ENCODE measurements around the gene ASGR1. TPM values are rescaled to one million over a fixed set of nuclear protein-coding genes. Genes with fewer than 3 reads are reported as not detected.
"Not testable (repeated sequence)": the region's sequence is repeated elsewhere in the genome, so short reads cannot be mapped to it uniquely, and the experiment has no call there.

ASGR1 gene
- total RNA-seq, 1 donor from 2014 or later, result 5.4 TPM

DNA sequence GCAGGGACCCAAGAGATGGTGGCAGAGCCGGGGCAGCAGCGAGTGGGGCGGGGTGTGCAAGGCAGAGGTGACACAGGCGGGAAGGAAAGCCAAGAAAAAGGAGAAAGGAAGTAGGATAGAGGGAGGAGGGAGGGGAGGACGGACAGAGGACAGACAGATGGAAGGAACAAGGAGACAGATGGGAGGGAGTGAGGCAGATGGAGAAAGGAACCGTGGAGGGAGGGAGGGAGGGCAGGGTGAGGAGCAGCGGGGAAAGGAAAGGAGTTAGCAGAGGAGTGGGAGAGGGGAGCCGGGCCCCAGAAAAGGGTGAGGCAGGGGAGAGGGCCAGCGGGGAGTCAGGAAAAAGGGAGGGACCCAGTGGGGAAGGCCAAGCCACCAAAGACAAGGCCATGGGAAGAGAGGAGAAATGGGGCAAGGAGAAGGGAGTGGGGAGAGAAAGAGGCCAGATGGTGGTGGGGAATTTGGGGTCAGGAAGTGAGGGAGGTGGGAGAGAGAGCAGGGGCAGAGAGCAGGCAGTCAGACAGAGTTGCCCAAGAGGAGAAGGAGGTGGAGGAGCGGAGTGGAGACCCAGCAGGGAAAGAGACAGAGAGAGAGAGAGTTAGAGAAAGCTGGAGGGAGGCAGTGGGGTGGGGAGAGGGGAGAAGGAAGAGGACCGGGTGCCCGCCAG lies 13.2 kb upstream of the ASGR1 start:
- no peak for DNase-seq (ENCODE audit: extremely low read depth, low read depth, low spot score)

DNA sequence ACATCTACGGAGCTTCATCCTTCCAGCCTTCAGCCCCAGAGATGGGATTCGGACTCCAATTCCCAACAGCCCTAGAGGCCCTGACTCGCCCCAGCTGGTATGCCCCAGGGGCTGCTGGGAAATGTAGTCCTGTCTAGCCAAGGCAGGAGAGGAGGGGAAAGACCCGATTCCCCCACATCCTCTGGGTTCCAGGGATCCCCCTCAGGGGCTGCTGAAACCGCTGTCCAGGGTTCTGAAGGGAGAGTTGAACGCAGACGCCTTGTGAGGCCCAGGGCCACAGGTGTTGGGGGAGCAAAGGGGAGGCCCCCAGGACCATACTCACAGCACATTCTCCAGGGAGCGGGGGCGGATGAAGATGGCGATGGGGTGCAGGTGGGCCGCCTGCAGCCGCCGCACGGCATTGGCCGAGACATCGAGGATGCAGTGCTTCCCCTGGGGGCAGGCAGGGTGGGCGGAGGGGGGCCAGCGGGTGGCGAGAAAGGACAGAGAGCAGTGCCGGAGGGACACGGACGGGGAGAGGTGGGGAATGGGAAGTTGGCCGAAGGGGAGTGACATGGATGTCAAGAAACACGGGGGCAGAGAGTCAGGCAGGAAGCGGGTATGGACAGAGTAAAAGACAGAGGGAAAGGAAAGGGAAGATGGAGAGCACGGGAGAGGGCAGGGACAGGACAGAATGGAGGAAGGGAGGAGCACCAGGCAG lies 12.6 kb upstream of the ASGR1 start:
- DNase-seq (ENCODE audit: extremely low read depth, low read depth, low spot score), result no peak

DNA sequence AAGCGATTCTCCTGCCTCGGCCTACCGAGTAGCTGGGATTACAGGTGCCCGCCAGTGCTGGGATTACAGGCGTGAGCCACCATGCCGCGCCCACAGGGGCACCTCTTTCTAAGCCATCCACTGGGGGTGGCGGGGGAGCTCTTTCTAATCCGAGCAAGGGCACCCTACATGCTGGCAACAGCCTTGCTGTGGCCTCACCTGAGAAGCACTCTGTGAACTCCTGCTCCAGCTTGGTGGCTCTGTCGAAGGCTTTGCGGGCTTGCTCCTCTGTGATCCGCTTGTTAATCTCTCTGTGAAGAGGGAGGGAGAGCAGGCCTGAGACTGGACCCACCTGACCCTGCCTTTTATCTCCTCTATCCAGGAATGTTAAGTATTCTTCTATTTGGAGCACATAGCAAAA lies 11.9 kb upstream of the ASGR1 start:
- no peak for DNase-seq (ENCODE audit: extremely low read depth, low read depth, low spot score)

DNA sequence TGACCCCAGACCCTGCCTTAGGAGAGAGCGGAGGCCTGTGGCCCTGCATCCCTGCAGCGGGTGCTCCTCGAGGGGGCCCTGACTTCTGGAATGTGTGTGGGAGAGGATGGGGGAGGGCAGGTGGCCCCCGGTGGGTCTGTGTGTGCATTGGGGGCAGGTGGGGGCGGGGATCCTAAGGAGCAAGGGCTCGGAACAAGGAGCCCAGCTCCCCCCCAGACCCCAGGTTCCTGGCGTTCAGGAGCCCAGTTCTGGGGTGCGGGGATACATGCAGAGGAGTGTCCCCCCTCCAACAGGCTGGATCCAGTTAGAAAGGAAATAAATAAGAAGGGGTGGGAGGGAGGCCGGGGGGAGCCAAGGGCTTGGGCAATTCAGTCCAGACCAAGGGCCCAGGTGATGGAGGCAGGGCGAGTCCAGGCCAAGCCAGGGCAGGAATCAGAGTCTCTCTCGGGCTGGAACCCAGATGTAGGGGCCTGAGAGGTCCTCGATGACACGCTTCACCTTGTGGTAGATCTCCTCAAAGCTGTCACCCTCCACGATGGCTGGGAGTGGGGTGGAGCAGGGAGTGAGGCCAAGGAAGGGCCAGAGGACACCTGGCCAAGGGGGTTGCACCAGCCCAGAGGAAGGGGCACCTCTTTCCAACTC lies 11.2 kb upstream of the ASGR1 start:
- DNase-seq (ENCODE audit: extremely low read depth, low read depth, low spot score), result no peak

DNA sequence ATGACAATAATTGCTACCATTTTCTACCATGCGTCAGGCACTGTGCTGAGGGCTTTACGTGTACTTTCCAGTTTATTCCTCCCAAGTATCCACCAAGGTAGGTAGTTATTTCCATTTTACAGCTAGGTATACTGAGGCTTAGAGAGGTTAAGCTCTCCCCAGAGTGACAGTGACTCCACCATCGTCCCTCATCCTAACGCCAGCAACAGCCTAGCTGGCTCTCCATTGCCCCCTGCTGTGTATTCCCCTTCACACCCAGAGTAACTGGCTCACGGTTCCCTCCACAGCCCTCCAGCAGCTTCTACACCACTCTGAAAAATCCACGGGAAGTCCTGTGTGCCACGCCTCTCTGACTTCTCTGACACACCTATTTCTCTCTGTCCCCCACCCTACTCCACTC lies 7.1 kb upstream of the ASGR1 start:
- no peak for DNase-seq (ENCODE audit: extremely low read depth, low read depth, low spot score)

DNA sequence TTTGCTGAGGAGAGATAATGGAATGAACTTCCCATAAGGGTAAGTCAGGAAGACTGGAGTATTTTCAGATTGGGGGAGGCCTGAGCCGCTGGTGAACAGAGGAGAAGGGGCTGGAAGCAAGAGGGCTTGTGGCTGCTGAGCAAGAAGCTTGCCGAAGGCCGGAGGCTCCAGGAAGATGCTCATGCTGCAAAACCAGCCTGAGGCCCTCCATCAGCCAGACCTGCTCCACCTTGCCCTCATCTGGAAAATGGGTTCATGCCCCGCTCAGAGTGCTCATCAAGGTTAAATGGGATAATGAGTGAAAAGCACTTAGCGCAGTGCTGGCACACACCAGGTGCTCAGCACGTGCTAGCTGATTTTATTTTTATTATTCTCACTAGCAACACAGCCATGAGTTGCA lies 5.5 kb upstream of the ASGR1 start:
- DNase-seq (ENCODE audit: extremely low read depth, low read depth, low spot score), result no peak

DNA sequence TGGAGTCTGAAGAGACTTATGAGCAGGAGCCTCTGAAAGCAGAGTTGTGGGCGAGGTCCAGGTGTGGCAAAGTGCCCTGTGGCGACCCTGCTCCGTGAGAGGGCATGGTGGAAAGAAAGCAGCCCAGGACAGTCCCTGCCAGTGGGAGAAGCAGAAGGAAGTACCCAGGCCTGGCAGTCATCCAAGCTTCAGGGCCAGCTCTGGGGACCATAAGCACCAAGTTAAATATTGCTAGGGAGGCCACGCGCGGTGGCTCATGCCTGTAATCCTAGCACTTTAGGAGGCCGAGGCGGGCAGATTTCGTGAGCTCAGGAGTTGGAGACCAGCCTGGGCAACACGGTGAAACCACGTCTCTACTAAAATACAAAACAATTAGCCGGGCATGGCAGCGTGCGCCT lies 4.9 kb upstream of the ASGR1 start:
- no peak for DNase-seq (ENCODE audit: extremely low read depth, low read depth, low spot score)

DNA sequence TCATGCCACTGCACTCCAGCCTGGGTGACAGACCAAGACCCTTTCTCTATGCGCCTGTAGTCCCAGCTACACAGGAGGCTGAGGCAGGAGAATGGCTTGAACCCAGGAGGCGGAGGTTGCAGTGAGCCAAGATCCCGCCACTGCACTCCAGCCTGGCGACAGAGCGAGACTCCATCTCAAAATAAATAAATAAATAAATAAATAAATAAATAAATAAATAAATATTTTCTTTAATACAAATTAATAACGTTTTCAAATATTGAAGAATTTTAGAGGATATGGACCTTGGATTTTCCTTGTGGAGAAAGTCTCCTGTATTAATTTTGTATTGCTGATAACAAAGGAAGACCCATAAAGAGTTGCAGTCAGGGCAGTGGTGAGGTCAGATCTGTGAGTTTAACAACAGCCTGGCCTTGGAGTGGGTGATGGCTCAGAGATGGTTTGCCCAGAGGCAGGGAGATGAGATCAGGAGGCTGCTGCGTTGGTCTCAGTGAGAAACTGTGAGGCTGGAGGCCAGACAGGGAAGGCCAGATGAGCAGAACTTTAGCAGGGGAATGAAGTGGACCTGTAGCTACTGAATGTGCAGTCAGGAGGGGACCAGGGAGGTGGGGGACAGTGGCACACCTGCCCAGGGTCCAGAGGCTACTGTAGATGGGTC lies 4.4 kb upstream of the ASGR1 start:
- no peak for DNase-seq (ENCODE audit: extremely low read depth, low read depth, low spot score)

DNA sequence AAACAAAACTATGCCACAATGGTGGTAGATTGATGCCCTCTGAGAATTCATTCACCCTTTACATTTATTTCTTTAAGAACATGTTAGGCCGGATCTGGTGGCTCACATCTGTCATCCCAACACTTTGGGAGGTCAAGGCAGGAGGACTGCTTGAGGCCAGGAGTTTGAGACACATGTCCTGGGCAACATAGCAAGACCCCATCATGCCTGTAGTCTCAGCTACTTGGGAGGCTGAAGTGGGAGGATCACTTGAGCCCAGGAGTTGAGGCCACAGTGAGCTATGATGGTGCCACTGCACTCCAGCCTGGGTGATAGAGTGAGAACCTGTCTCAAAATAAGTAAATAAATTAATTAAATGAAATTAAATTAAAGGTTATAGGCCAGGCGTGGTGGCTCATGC lies 2.9 kb upstream of the ASGR1 start:
- not testable (repeated sequence) for DNase-seq (ENCODE audit: extremely low read depth, low read depth, low spot score)

DNA sequence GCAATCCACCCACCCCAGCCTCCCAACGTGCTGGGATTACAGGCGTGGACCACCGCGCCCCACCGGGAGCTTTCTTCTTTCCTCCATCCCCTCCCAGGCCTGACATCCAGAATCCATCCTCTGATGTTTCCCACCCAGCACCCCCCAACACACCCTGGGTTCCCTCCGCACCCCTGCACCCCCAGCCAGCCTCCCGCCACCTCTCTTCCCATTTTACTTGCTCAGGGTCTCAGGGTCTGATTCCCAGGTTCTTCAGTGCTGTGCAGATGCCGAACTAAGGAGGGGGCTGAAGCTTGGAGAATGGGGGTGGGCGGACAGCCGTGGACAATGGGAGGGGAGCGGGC lies 225 bp downstream of the ASGR1 start:
- no peak for DNase-seq (ENCODE audit: extremely low read depth, low read depth, low spot score)

DNA sequence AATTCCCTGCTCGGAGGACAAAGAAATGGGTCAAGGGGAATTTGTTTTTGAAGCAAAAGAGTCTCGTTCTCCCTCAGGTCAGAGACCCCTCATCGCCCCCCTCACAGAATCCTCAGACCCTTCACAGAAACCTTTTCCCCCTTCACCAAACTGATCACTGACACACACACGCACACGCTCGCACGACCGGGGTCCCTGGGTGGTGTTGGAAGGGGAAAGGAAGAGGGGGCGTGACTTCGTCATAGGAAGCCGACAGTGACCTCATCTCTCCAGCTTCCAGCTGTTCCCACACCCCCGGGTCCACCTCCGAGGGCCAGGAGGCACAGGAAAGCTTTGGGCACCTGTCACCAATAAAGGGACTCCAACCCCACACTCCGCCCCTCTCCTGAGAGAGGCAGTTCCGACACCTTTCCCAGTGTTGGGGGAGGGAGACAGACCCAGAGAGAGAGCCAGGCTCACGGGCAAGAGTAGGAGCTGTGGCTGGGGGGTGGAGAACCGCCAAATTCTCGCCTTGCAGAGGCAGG lies 1.2 kb downstream of the ASGR1 start:
- no peak for DNase-seq (ENCODE audit: extremely low read depth, low read depth, low spot score)

DNA sequence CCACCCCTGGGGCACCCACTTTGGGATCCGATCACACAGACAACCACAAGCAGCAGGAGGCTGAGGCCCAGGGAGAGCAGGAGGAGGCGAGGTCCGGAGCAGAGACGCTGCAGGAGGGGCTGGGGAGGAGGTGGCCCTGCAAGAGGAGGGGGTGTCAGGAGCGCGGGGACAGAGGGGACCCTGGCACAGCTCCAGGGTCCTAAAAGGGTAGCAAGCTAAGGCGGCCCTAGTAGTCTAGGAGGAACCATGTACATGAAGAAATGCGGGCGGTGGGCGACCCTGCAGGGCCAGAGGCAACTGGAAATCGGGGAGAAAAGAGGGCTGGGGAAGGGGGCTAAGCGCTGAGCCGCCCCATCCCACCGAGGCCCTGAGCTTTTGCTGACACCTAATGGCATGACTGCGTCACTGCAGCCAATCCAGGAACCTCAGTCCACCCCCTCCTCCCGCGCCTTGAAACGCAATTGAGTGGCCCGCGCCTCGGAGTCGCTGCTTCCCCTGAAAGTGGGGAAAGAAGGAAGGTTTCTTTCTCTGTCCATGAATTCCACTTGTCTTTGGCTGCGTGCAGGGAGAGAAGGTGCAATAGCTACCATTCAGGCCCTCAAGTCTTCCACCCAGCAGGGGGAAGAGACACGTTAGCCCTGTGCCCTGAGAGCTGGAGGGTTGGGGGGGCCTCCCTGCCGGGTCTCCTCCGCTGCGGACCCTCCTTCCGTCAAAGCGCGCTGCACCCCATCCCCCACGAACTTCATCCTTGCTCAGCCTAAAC lies 1.8 kb downstream of the ASGR1 start:
- peak; percentile 25 for DNase-seq (ENCODE audit: extremely low read depth, low read depth, low spot score)

DNA sequence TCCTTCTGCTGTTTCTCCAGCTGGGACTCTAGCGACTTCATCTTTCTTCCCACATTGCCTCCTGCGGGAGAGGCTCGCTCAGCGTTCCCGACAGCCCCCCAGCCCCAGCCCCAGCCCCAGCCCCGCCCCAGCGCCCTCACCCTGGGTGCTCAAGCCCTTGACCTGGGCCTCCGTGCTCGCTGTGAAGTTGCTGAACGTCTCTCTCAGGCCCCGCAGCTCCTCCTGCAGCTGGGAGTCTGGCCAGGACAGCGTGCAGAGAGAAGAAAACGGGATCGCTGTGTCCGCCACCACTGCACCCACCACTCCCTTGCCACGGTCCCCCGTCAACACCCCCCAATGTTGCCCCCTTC lies 2.4 kb downstream of the ASGR1 start:
- no peak for DNase-seq (ENCODE audit: extremely low read depth, low read depth, low spot score)

DNA sequence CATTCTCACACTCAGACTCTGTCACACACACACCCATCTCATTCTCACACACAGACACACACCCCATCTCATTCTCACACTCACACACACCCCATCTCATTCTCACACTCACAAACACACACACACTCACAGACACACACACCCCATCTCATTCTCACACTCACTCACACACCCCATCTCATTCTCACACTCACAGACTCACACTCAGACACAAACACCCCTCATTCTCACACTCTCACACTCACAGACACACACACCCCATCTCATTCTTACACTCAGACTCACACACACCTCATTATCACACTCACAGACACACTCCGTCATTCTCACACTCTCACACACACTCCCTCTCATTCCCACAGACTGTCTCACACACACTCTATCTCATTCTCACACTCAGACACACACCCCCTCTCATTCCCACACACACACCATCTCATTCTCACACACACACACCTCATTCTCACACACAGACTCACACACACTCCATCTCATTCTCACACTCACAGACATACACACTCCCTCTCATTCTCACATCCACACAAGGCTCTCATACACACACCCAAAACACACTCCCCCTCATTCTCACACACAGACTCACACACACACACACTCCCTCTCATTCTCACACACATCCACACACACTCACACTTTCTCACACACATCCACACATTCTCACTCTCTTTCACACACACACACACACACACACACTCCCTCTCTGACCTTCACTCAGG lies 2.9 kb downstream of the ASGR1 start:
- no peak for DNase-seq (ENCODE audit: extremely low read depth, low read depth, low spot score)

DNA sequence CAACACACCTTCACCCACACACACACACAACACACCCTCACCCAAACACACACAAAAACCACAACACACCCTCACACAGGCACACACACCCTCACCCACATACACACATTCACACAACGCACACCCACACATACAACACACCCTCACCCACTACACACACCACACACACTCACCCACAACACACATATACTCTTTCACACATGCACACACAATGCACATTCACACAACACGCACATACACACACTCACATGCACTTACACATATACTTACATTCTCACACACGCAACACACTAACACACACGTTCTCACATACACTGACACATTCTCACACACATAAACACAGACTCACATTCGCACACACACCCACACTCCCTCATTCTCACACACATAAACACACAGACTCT lies 3.8 kb downstream of the ASGR1 start:
- no peak for DNase-seq (ENCODE audit: extremely low read depth, low read depth, low spot score)

DNA sequence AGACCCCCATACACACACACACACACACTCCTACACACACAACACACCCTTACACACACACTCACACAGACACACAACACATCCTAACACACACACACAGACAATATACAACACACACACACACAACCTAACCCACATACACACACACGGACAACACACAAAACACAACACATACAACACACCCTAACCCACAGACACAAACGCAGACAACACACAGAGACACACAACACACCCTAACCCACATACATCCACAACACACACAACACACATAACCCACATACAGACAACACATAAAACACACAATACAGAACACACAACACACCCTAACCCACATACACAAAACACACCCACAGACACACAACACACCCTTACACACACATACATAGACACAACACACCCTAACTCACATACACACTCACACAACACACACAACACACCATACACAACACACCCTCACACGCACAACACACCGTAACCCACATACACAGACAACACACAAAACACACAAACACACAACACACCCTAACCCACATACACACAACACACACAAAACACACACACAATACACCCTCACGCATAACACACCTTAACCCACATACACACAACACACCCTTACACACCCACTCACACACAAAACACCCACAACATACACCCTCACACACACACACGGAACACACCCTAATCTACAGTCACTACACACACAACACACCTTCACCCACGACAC lies 4.4 kb downstream of the ASGR1 start:
- DNase-seq (ENCODE audit: extremely low read depth, low read depth, low spot score), result no peak

DNA sequence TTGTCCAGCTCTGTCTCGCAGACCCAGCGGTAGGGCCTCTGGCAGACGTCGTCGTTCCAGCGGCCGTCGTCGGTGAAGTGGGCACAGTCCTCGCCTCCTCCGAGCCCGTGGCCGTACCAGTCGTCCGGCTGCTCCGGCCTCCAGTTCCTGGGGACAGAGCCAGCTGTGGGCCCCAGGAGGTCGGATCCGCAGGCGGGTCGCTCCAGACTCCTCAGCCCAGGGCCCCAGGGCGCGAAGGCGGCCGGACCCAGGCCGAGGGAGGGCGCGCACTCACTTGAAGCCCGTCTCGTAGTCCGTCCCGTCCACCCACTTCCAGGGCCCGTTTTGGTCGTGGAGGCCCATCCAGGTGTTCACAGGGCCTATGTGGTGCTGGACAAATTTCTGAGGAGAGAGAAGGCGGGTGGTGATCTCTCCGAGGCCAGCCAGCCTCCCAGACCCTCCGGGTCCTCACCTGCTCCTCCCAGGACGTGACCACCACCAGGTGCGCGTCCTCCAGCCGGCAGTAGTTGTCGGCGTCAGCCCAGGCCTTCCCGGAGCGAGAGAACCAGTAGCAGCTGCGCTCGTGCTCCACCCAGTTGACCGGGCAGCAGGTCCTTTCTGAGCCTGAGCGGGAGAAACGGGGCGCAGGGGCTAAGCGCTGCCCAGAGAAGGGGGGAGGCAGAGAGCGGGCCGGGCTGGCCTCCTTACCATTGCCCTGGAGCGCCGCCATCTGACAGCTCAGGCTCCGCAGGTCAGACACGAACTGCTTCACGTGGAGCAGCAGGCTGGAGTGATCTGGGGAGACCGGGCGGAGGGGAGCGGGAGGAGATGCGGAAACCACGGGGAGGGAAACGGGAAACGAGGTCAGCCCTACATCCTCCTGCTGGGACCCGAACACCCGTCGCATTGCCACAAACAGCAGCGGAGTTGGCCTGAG lies 5.2 kb downstream of the ASGR1 start:
- no peak for DNase-seq (ENCODE audit: extremely low read depth, low read depth, low spot score)

DNA sequence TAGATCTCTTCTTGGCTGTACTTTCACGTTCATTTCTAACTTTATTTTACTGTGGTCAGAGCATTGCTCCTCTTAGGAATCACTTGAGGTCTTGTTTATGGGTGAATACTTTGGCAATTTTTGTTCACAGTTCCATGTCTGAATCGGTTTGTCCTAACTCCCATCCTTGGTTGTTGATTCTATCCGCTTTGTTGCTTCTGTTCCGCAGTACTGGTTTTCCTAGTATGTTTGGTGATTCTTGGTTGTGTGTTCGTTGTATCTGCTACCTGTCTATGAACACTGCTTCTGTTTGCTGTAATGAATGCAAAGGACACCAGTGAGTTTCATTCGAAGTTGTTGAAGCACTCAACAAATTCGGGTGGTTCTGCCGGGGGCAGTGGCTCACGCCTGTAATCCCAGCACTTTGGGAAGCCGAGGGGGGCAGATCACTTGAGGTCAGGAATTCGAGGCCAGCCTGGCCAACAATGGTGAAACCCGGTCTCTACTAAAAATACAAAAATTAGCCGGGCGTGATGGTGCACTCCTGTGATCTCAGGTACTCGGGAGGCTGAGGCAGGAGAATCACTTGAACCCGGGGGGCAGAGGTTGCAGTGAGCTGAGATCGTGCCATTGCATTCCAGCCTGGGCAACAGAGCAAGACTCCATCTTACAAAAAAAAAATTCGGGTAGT lies 6.5 kb downstream of the ASGR1 start:
- DNase-seq (ENCODE audit: extremely low read depth, low read depth, low spot score), result not testable (repeated sequence)
